Thyroid gland (tissue), 4 donors: ENCODE data around the gene APOL6. TPM values are rescaled to one million over a fixed set of nuclear protein-coding genes. Genes with fewer than 3 reads are reported as not detected.

Experiments
- DNase-seq, 2 donors: peaks; one replicate each; pipeline ENCODE4 v3.0.0-alpha.2; 2019
- H3K27ac ChIP-seq, 3 donors: fragments of 200-600 bp; sonication (generic); 1 replicate in 2 of 3; 2 replicates in 1 of 3; pipeline ENCODE4 v1.5.1; 2016 to 2019; ENCODE audit warnings: mild to moderate bottlenecking in 1 of 3, moderate library complexity in 1 of 3
- H3K27me3 ChIP-seq: fragments of 200-600 bp; sonication (generic); one replicate; pipeline ENCODE4 v1.5.1; 2019
- H3K36me3 ChIP-seq, 2 donors: fragments of 200-600 bp; sonication (generic); one replicate each; pipeline ENCODE4 v1.5.1; 2016 to 2019
- H3K4me1 ChIP-seq, 2 donors: fragments of 200-600 bp; sonication (generic); one replicate each; pipeline ENCODE4 v1.5.1; 2017 to 2019
- H3K4me3 ChIP-seq, 3 donors: fragments of 200-600 bp; sonication (generic); replicated peaks in 1 of 3; 1 replicate in 2 of 3; 2 replicates in 1 of 3; pipeline ENCODE4 v1.5.1; 2016; ENCODE audit warnings: mild to moderate bottlenecking in 1 of 3
- H3K9me3 ChIP-seq: fragments of 200-600 bp; sonication (generic); one replicate; pipeline ENCODE4 v1.5.1; 2017
- POLR2A ChIP-seq, 2 donors: fragments of 450-650 bp; IDR thresholded peaks; one replicate each; pipeline ENCODE4 v1.6.1; 2017; ENCODE audit warnings: antibody characterized with exemption in 2 of 2, mild to moderate bottlenecking in 2 of 2, moderate library complexity in 1 of 2
- WGBS, 2 donors: methylation state at CpG; one replicate each; pipeline ENCODE4 v1.1.5; 2017; 5-methylcytosine and 5-hydroxymethylcytosine counted together
- intact Hi-C: fragments of 100-400 bp; cut with DNase I; formaldehyde crosslinking; loops from one replicate; pipeline ENCODE4 v1.15.1; 2023
- total RNA-seq, 4 donors: library from RNA; depleted of rRNA; stranded (reverse); fragments of >200 nt; gene quantifications; one replicate each; pipeline ENCODE4 v1.2.3, GENCODE V29; 2016
- TF ChIP-seq, protein P1 (sequence below), 6 experiments: fragments of 200-600 bp in 3 of 6; fragments of 450-650 bp in 3 of 6; sonication (generic) in 3 of 6; IDR thresholded peaks; one replicate each; pipeline ENCODE4 v1.5.1; 2016 to 2019; ENCODE audit warnings: antibody characterized with exemption in 6 of 6, mild to moderate bottlenecking in 2 of 6, inconsistent platforms in 1 of 6, moderate library complexity in 1 of 6

APOL6 gene
- total RNA-seq, 4 donors from 2014 or later = 17.2 to 28.7 (median 25.2) TPM

DNA sequence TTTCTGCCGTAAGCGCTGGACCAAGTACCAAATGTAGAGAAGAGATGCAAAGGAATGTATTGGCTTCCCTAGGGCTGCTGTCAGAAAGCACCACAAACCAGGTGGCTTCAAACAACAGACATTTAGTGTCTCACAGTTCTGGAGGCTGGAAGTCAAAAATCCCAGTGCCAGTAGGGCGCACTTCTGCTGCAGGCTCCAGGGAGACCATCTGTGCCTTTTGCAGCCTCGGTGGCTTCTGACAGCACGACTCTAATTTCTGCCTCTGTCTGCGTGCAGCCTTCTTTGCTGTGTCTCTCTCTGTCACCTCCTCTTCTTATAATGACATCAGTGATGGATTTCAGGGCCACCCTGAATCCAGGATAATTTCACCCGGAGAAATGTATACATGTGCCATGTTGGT lies 2.8 kb downstream of the APOL6 start:
- Histone ChIP-seq H3K36me3 (no peaks in the 10 kb centered on the region), H3K4me3 (no peak overlapping the region), H3K27ac (no peak overlapping the region), H3K9me3 (no peaks in the 10 kb centered on the region), H3K4me1 (peaks cover 25 to 43% of the 10 kb centered on the region in 2 donors), H3K27me3 (no peaks in the 10 kb centered on the region)
- DNase-seq = no peak
- WGBS, 2 donors = 95 to 98% methylated on average over 7 of the region's 7 CpGs
- intact Hi-C loops = no loop called here
- no peak for TF ChIP-seq POLR2A (IDR thresholded peaks at IDR 0.05)
- TF ChIP-seq, protein P1, sequence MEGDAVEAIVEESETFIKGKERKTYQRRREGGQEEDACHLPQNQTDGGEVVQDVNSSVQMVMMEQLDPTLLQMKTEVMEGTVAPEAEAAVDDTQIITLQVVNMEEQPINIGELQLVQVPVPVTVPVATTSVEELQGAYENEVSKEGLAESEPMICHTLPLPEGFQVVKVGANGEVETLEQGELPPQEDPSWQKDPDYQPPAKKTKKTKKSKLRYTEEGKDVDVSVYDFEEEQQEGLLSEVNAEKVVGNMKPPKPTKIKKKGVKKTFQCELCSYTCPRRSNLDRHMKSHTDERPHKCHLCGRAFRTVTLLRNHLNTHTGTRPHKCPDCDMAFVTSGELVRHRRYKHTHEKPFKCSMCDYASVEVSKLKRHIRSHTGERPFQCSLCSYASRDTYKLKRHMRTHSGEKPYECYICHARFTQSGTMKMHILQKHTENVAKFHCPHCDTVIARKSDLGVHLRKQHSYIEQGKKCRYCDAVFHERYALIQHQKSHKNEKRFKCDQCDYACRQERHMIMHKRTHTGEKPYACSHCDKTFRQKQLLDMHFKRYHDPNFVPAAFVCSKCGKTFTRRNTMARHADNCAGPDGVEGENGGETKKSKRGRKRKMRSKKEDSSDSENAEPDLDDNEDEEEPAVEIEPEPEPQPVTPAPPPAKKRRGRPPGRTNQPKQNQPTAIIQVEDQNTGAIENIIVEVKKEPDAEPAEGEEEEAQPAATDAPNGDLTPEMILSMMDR (IDR thresholded peaks at IDR 0.05) = no peak

DNA sequence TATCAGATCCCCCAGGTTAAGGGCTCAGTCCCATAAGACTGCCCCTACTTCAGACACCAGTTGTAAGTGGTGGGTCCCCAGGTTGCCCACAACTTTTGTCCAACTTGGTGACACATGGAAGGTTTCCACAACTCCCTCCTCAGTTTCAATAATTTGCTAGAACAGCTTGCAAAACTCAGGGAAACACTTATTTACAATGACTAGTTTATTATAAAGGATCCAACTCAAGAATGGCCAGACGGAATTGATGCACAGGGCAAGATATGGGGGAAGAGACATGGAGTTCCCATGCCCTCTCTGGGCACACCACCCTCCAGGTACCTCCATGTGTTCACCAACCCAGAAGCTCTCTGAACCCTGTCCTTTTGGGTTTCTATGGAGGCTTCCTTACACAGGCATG lies 5.6 kb downstream of the APOL6 start:
- 79 to 95% methylated on average over 1 of the region's 1 CpG for WGBS, 2 donors

DNA sequence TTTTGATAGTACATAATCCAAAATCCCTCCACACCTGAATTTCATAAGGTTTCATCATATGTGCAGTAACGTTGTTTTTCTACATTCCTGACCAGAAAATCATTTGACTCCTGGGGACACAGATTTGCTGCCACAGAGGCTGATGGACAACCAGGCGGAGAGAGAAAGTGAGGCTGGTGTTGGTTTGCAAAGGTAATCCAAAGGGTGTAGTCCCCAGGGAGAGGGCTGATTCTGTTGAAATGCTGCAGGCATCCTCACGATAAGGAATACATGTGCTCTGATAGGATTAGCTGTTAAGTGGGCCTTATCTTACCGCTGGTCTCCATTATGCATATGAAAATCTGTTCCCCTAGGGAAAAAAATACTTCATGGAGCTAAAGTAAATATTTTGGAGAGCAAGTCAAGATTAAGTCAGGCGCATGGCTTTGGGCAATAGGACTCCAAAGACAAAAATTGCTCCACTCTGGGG lies 8.1 kb downstream of the APOL6 start:
- Histone ChIP-seq H3K9me3 (no peaks in the 10 kb centered on the region), H3K36me3 (peaks cover 9 to 34% of the 10 kb centered on the region in 2 donors), H3K4me3 (no peak overlapping the region), H3K27me3 (no peaks in the 10 kb centered on the region), H3K27ac (no peak overlapping the region), H3K4me1 (peaks cover 5 to 7% of the 10 kb centered on the region in 2 donors)
- DNase-seq = no peak
- TF ChIP-seq, protein P1 (IDR thresholded peaks at IDR 0.05) = no peak
- TF ChIP-seq POLR2A (IDR thresholded peaks at IDR 0.05) = no peak
- 89 to 91% methylated on average over 5 of the region's 5 CpGs for WGBS, 2 donors
- intact Hi-C loops = no loop called here

More for the DNA sequence above, 5.6 kb downstream of the APOL6 start:
- peaks cover 20 to 31% of the 10 kb centered on the region in 2 donors for H3K4me1 ChIP-seq
- peaks cover 3 to 18% of the 10 kb centered on the region in 2 donors for H3K36me3 ChIP-seq
- H3K9me3 ChIP-seq = no peaks in the 10 kb centered on the region
- no peak for DNase-seq
- no peak overlapping the region for H3K4me3 ChIP-seq
- H3K27ac ChIP-seq = no peak overlapping the region
- no peaks in the 10 kb centered on the region for H3K27me3 ChIP-seq
- intact Hi-C loops = no loop called here
- TF ChIP-seq, protein P1 (IDR thresholded peaks at IDR 0.05) = no peak
- no peak for TF ChIP-seq POLR2A (IDR thresholded peaks at IDR 0.05)

DNA sequence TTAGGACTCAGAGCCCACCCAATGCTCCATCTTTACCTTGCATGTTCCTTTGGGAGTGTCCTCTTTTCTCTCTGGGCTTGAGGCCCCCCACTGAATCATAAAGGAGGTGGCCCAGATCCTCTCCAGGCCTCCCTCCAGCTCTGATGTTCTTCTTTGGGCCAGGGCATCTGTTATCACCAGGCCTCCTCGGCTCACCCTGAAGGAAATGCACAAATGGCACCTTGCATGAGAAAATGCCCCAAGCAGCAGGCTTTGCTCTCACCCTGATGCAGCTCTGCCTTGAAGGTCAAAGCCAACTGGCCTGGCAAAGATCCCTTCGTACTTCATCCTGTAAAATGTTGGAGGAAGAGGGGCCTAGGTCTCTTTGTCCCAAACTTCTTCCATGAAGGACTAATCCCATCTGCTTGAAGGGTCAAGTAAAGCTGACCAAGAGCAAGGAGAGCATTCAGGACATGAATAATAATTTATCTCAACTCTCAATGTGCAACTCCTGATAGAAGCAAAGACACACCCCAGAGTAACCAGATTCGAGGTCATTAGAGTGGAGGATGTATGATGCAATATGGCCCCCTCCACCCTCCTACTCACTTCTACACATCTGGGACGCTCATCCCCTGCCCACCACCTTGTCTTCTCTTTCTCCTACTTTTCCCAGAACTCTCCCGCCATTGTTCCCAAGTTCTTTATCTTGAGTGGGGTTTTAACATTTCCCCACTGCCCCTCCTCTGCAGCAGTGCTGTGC lies 9.5 kb downstream of the APOL6 start:
- Histone ChIP-seq H3K36me3 (peaks cover 9 to 34% of the 10 kb centered on the region in 2 donors), H3K27me3 (no peaks in the 10 kb centered on the region), H3K9me3 (no peaks in the 10 kb centered on the region), H3K4me1 (peaks cover 19 to 22% of the 10 kb centered on the region in 2 donors), H3K4me3 (no peak overlapping the region), H3K27ac (no peak overlapping the region)
- DNase-seq = no peak
- WGBS, 2 donors = 75 to 78% methylated on average over 5 of the region's 5 CpGs
- TF ChIP-seq POLR2A (IDR thresholded peaks at IDR 0.05) = no peak
- TF ChIP-seq, protein P1 (IDR thresholded peaks at IDR 0.05) = no peak
- intact Hi-C loops = no loop called here
